GM12801 (cell line): ENCODE results near the gene OBSCN.

ENCODE experiments used
- CTCF ChIP-seq: IDR thresholded peaks from one replicate; pipeline ENCODE4 v1.5.1; 2011; ENCODE audit warnings: control low read depth; ENCODE audit not compliant: insufficient read length; ENCODE audit errors: extremely low read depth

The OBSCN gene

GRCh38 chr1:228205526-228206436 lies 2.1 kb upstream of the OBSCN start:
- TF ChIP-seq CTCF, result no peak

- TF ChIP-seq CTCF, result no peak
Measured at GRCh38 chr1:228206582-228207351, 1.1 kb upstream of the OBSCN start.

DNA sequence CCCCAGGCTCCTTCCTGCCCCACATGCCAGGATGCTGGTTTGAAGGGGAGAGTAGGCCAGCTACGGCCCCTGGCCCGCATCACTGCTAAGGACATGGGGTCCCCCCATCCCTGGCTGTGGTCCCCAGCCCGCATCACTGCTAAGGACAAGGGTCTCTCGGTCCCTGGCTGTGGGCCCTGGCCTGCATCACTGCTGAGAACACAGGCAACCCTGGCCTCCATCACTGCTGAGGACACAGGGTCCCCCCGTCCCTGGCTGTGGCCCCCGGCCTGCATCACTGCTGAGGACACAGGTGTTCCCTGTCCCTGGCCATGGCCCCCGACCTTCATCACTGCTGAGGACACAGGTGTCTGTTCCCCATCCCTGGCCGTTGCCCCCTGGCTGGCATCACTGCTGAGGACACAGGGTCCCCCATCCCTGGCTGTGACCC lies 448 bp upstream of the OBSCN start:
- TF ChIP-seq CTCF, result no peak

- no peak for TF ChIP-seq CTCF
Measured at GRCh38 chr1:228208831-228209551, 1.1 kb downstream of the OBSCN start.

DNA sequence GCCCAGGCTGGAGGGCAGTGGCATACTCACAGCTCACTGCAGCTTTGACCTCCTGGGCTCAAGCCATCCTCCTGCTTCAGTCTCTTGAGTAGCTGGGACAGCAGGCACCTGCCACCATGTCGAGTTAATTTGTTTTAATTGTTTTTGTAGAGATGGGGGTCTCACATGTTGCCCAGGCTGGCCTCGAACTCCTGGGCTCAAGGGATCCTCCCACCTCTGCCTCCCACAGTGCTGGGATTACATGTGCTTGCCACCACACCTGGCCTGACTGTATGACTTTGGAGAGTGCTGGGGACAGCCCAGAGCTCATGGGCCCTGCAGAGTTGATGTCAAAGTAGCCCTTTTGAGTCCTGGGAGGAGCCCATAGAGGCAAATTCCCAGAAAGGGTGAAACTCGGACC lies 1.8 kb downstream of the OBSCN start:
- TF ChIP-seq CTCF, result no peak

DNA sequence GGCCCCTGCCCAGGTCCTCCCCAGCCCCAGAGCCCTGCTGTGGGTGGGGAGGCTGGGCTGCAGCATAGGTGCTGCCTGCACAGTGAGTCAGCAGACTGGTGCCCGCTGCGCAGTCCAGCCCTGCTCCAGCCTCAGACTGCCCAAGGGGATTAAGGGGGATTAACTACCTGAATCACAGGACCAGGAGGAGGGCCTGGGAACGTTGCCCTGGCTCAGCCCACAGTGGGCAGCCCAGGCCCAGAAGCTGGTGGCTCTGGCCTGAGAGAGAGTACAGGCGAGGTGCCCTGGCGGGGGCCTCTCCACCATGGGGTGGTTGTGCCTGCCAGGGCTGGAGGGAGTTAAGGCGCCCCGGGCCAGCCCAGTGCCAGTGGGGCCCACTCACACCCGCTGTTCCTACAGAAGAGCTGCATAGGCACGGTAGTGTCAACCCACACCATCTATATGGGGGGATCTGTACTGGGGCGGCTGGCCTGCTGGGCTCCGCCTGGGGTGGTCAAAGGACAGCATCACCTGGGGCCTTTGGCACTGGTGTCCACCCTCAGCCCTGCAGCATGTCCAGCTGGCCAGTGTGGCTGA lies 2.3 kb downstream of the OBSCN start:
- TF ChIP-seq CTCF, result no peak
